Panc1 (cell line): ENCODE results near the gene MBD4. TPM values are rescaled to one million over a fixed set of nuclear protein-coding genes. Genes with fewer than 3 reads are reported as not detected.
A peak's percentile ranks its signal among the peaks of the same experiment; 100 is the strongest.
"Not testable (repeated sequence)": the region's sequence is repeated elsewhere in the genome, so short reads cannot be mapped to it uniquely, and the experiment has no call there.

Source experiments
- ATAC-seq: fragments of 200-7000 bp; cut with Tn5 transposase; 2 replicates; pipeline ENCODE4 v1.9.1; 2020; ENCODE audit warnings: mild to moderate bottlenecking, moderate library complexity
- BruUV-seq: library from RNA; stranded (reverse); fragments of 400-500 nt; replicated peaks from 2 replicates; lab custom pipeline; 2021; lab: Mats Ljungman, UMichigan
- CTCF ChIA-PET: fragments of 300-600 bp; sonication (Branson Sonifier 250); formaldehyde crosslinking; loops from one replicate; lab custom pipeline; 2022; ENCODE audit warnings: antibody characterized with exemption; lab: Charles Lee
- POLR2A ChIA-PET: fragments of 300-600 bp; sonication (Branson Sonifier 250); formaldehyde crosslinking; loops from one replicate; lab custom pipeline; 2022; ENCODE audit warnings: antibody characterized with exemption; lab: Charles Lee
- DNase-seq: peaks from one replicate; pipeline ENCODE4 v3.0.0-alpha.2; 2010; ENCODE audit warnings: low read depth, low spot score
- H3K27ac ChIP-seq: 2 replicates; pipeline ENCODE4 v1.5.1; 2011; ENCODE audit warnings: mild to moderate bottlenecking, low read length, inconsistent platforms
- H3K27me3 ChIP-seq: fragments of 200-500 bp; sonication (Bioruptor generic); 2 replicates; pipeline ENCODE4 v1.6.0; 2014; ENCODE audit warnings: low read length, inconsistent platforms; ENCODE audit not compliant: control insufficient read depth, insufficient read depth
- H3K36me3 ChIP-seq: fragments of 200-500 bp; sonication (Bioruptor generic); 2 replicates; pipeline ENCODE4 v1.5.1; 2014; ENCODE audit warnings: inconsistent platforms, mild to moderate bottlenecking, low read length, moderate library complexity; ENCODE audit not compliant: control insufficient read depth, insufficient read depth
- H3K4me1 ChIP-seq: 2 replicates; pipeline ENCODE4 v1.5.1; 2011; ENCODE audit warnings: inconsistent platforms, mild to moderate bottlenecking, low read length, moderate library complexity; ENCODE audit not compliant: control insufficient read depth, insufficient read depth
- H3K4me3 ChIP-seq, 2 experiments: 2 replicates each; pipeline ENCODE4 v1.5.1; 2011 to 2012; ENCODE audit warnings: low read depth in 2 of 2, low read length in 2 of 2, mild to moderate bottlenecking in 2 of 2, inconsistent platforms in 1 of 2, moderate library complexity in 1 of 2
- H3K9me3 ChIP-seq: fragments of 200-500 bp; sonication (Bioruptor generic); 2 replicates; pipeline ENCODE4 v1.5.1; 2014; ENCODE audit warnings: low read depth, mild to moderate bottlenecking, inconsistent platforms, low read length, moderate library complexity; ENCODE audit not compliant: control insufficient read depth, insufficient read depth
- CTCF ChIP-seq: fragments of 450-650 bp; IDR thresholded peaks from 2 replicates; pipeline ENCODE4 v1.5.1; 2017; ENCODE audit warnings: mild to moderate bottlenecking
- POLR2AphosphoS5 ChIP-seq: IDR thresholded peaks from 2 replicates; pipeline ENCODE4 v1.6.1; 2012; ENCODE audit warnings: mild to moderate bottlenecking, low read depth, low read length, moderate library complexity
- REST ChIP-seq, 2 experiments: IDR thresholded peaks; 2 replicates each; pipeline ENCODE4 v1.6.1; 2011 to 2012; ENCODE audit warnings: low read depth in 2 of 2, control low read depth in 1 of 2, low read length in 1 of 2, mild to moderate bottlenecking in 1 of 2, moderate library complexity in 1 of 2; ENCODE audit not compliant: insufficient read depth in 1 of 2
- SIN3A ChIP-seq: IDR thresholded peaks from 2 replicates; pipeline ENCODE4 v1.6.1; 2012; ENCODE audit warnings: low read depth, mild to moderate bottlenecking, low read length, moderate library complexity, borderline replicate concordance; ENCODE audit not compliant: insufficient read depth
- TCF7L2 ChIP-seq: IDR thresholded peaks from 2 replicates; pipeline ENCODE4 v1.6.1; 2011; ENCODE audit warnings: mild to moderate bottlenecking, low read depth, low read length, inconsistent platforms
- in situ Hi-C: cut with HindIII; loops from 2 replicates; pipeline ENCODE4 v1.10.0; 2016; ENCODE audit warnings: low sequenced_read_pairs, low pct_unique_long_range_greater_than_20kb
- intact Hi-C: fragments of 100-400 bp; cut with micrococcal nuclease; formaldehyde crosslinking; loops from one replicate; pipeline ENCODE4 v1.10.0; 2022; ENCODE audit not compliant: unreplicated experiment
- total RNA-seq: library from RNA; stranded (reverse); gene quantifications from one replicate; pipeline ENCODE4 v1.2.1, GENCODE V29; 2021; ENCODE audit not compliant: unreplicated experiment

The MBD4 gene
- total RNA-seq, 1 experiment from 2014 or later = 44.7 TPM

GRCh38 chr3:129415378-129415777, 24.4 kb downstream of the MBD4 start:
- TF ChIP-seq SIN3A = no peak
- TF ChIP-seq CTCF = no peak
- no peak for TF ChIP-seq REST (IDR thresholded peaks at IDR 0.05; ENCODE audit: insufficient read depth in 1 of 2, low read depth in 2 of 2, low read length in 1 of 2)
- no peak for TF ChIP-seq TCF7L2
- TF ChIP-seq POLR2AphosphoS5 = no peak
- ATAC-seq = no peak
- intact Hi-C loops (no loop called here), in situ Hi-C loops (no loop called here)
- H3K36me3 ChIP-seq = no peaks in the 10 kb centered on the region
- no peak overlapping the region for H3K27ac ChIP-seq
- POLR2A ChIA-PET = no interaction called here
- no peaks in the 10 kb centered on the region for H3K4me1 ChIP-seq
- H3K9me3 ChIP-seq = no peaks in the 10 kb centered on the region
- CTCF ChIA-PET = no interaction called here
- H3K27me3 ChIP-seq = no peaks in the 10 kb centered on the region
- no TSS peak for BruUV-seq
- no peak for DNase-seq
- H3K4me3 ChIP-seq = no peak overlapping the region

GRCh38 chr3:129413687-129414506, 25.9 kb downstream of the MBD4 start:
- no peaks in the 10 kb centered on the region for H3K27me3 ChIP-seq
- DNase-seq (no peak), ATAC-seq (peak; percentile 51; the same call in 1 of the 2 replicates)
- ChIA-PET CTCF (no interaction called here), POLR2A (interaction anchor here (0.5 to 1.0 kb wide), 2 partner anchors 14 to 15 kb away, joined by 3 to 5 read pairs; no protein-coding TSS in a partner anchor)
- H3K27ac ChIP-seq = no peak overlapping the region
- TF ChIP-seq TCF7L2 = no peak
- no peak for TF ChIP-seq REST (IDR thresholded peaks at IDR 0.05; ENCODE audit: insufficient read depth in 1 of 2, low read depth in 2 of 2, low read length in 1 of 2)
- no peak for TF ChIP-seq POLR2AphosphoS5
- no peak for TF ChIP-seq CTCF
- no peak for TF ChIP-seq SIN3A
- BruUV-seq = no TSS peak
- no peak overlapping the region for H3K4me3 ChIP-seq
- in situ Hi-C loops (no loop called here), intact Hi-C loops (no loop called here)
- no peaks in the 10 kb centered on the region for H3K36me3 ChIP-seq
- H3K4me1 ChIP-seq = no peaks in the 10 kb centered on the region
- no peaks in the 10 kb centered on the region for H3K9me3 ChIP-seq

- not testable (repeated sequence) for BruUV-seq, ATAC-seq
Observed at GRCh38 chr3:129413238-129413637, 26.5 kb downstream of the MBD4 start.

More at GRCh38 chr3:129413238-129413637, 26.5 kb downstream of the MBD4 start:
- DNase-seq, intact Hi-C loops, H3K27ac ChIP-seq, in situ Hi-C loops, H3K9me3 ChIP-seq, H3K27me3 ChIP-seq, H3K4me3 ChIP-seq, H3K4me1 ChIP-seq, H3K36me3 ChIP-seq: not testable (repeated sequence)
- ChIA-PET POLR2A (interaction anchor here (0.6 to 1.0 kb wide), 2 partner anchors 13 to 38 kb away, joined by 5 to 9 read pairs; no protein-coding TSS in a partner anchor), CTCF (interaction anchor here (0.7 kb wide), 1 partner anchor 30 kb away, joined by 4 read pairs; no protein-coding TSS in a partner anchor)
